HG03565 (cell line): ENCODE measurements around the gene LRCH1.
"Not testable (repeated sequence)": the region's sequence is repeated elsewhere in the genome, so short reads cannot be mapped to it uniquely, and the experiment has no call there.

Experiments
- ATAC-seq: cut with Tn5 transposase; IDR thresholded peaks from one replicate; pipeline ENCODE4 v1.9.1; 2021; ENCODE audit warnings: mild to moderate bottlenecking, moderate library complexity; ENCODE audit not compliant: unreplicated experiment

The LRCH1 gene, protein sequence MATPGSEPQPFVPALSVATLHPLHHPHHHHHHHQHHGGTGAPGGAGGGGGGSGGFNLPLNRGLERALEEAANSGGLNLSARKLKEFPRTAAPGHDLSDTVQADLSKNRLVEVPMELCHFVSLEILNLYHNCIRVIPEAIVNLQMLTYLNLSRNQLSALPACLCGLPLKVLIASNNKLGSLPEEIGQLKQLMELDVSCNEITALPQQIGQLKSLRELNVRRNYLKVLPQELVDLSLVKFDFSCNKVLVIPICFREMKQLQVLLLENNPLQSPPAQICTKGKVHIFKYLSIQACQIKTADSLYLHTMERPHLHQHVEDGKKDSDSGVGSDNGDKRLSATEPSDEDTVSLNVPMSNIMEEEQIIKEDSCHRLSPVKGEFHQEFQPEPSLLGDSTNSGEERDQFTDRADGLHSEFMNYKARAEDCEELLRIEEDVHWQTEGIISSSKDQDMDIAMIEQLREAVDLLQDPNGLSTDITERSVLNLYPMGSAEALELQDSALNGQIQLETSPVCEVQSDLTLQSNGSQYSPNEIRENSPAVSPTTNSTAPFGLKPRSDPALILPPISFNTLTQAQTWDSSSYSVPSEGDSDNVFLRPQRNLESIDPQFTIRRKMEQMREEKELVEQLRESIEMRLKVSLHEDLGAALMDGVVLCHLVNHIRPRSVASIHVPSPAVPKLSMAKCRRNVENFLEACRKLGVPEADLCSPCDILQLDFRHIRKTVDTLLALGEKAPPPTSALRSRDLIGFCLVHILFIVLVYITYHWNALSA

GRCh38 chr13:46552889-46553520, at the start of gene LRCH1:
LRCH1 (plus strand) TSS chr13:46553170; CDS start chr13:46553397, 227 bp downstream.
- ATAC-seq, result no peak

- ATAC-seq, result no peak
Observed at GRCh38 chr13:46504036-46504435, 48.9 kb upstream of the LRCH1 start.

DNA sequence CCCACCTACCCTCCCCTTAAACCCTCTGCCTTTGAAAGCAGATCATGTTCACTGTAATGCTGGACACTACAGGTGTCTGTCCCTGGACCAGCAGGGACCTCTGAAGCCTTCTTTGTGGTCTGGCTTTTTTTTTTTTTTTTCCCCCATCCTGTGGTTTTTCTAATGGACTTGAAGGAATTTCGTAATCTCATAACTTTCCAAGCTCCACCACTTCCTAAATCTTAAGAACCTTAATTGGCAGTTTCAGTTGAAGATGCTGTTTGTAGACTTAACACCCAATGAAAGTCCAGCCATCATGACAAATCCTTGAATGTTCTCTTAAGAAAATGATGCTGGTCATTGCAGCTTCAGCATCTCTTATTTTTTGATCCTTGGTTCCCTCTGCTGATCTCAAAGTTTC, 45.0 kb upstream of the LRCH1 start:
- no peak for ATAC-seq

DNA sequence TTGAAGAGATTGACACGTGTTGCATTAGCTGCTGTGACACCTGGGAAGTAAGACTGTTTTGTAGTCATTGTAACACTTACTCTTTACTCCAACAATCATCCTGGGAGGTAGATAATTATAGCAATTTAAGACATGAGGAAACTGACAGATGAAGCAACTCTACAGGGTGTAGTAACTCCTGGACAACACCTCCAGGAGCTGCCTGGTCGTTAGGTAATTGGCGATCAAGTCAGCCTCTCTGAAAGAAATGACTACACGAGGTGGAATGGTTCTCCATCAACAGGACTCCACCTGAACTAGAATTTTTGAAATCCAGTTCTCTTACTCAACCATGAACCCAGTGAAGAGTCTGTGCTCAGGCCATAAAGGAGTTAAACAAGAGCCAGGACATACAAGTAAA, 43.0 kb upstream of the LRCH1 start:
- no peak for ATAC-seq

DNA sequence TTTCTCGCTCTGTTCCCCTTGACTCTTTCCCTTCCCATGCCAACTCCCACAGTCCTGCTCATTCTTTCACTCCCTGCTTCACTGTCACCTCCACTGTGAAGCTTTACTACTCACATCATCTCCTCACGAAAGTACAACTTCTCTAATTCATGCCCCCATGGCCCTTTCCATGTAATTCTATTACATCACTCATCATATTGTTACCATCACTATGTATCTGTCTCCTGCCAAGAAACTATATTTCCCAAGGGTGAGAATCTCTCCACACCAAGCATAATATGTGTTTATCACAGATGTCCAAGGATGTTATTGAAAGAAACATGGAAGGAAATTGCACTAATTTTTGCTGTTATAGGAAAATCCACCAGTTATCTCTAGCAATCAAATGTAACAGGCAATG, 37.2 kb upstream of the LRCH1 start:
- no peak for ATAC-seq

GRCh38 chr13:46516599-46517338, 36.2 kb upstream of the LRCH1 start:
- ATAC-seq, result no peak

GRCh38 chr13:46517748-46518147, 35.2 kb upstream of the LRCH1 start:
- not testable (repeated sequence) for ATAC-seq

DNA sequence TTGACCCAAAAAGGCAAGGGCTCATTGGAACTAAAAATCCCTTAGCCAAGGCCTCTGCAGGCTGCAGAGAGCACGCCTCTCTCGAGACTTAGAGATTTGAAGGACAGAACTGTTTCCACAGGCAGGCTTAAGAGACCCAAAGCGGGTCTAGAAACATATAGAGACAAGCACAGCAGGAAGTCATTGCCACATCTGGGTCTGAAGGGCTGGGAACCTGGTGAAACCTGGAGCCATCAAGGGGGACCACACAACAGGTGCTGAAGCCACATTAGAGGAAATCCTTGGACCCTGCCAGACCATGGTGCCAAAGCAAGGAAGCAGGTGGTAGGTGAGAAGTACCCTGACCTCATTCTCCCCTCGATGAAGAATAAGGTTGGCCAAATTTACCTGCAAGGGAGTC, 33.8 kb upstream of the LRCH1 start:
- ATAC-seq, result no peak

- ATAC-seq, result no peak
Observed at GRCh38 chr13:46520166-46520565, 32.8 kb upstream of the LRCH1 start.

DNA sequence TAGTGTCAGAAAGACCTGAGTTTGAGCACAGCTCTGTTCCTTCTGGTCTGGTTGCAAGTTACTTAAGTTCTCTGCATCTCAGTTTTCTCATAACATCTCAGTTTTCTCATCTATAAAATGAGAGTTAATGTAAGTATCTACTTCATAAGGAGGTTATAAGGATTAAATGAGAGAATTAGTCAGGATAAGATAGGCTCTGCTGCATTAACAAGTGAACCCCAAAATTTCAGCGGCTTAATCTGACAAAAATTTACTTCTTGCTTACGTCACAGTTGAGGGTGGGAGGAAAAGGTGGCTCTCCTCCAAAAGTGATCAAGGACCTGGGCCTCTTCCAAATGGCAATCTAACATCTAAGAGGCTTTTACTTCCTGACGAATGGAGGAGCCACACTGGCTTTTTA, 31.5 kb upstream of the LRCH1 start:
- no peak for ATAC-seq

GRCh38 chr13:46521921-46522747, 30.8 kb upstream of the LRCH1 start:
- no peak for ATAC-seq

DNA sequence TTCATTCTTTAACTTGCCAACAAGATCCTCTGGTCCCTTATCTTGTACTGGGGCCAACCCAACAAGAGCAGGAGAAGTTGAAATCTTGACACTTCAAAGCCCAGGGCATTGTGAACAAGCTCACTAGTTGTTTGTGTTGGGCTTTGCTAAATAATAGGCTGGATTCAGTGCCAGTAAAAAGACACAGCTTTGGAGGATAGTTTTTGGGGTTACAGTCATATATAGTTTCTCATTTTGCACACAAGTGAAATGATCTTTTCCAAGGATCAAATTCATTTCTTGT, 30.3 kb upstream of the LRCH1 start:
- no peak for ATAC-seq

DNA sequence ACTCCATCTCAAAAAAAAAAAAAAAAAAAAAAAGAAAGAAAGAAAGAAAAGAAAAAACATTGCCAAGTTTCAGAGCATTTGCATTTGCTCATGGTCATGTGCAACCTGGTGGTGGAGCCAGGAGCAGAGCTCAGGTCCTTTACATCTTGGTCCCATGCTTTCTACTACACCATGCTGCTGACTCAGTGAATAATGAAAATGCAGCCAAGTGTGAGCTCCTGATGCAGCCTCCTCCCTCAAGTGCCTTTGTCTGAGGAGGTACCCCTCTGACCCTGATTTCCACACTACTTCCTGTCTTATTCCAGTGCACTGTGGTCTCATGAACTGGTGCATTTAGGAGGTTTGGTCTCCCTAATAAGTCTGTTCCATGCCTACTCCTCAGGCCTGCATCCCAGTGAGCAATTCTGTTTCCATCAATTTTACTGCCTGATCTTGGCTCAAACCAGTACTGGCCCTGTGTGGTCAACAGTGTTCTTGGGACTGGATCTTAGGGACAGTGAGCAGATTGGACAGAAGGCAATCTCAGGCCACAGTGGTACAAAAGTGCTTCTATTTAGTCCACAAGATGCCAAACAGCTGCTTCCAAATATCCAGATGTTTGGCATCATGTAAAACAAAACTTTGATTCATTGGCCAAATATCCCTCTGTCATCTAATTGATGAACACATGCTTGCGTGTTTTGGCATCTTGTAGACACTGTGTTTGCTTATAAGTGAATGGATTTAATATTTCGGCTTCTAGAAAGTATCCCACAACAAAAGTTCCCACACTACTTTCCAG, 28.8 kb upstream of the LRCH1 start:
- no peak for ATAC-seq

DNA sequence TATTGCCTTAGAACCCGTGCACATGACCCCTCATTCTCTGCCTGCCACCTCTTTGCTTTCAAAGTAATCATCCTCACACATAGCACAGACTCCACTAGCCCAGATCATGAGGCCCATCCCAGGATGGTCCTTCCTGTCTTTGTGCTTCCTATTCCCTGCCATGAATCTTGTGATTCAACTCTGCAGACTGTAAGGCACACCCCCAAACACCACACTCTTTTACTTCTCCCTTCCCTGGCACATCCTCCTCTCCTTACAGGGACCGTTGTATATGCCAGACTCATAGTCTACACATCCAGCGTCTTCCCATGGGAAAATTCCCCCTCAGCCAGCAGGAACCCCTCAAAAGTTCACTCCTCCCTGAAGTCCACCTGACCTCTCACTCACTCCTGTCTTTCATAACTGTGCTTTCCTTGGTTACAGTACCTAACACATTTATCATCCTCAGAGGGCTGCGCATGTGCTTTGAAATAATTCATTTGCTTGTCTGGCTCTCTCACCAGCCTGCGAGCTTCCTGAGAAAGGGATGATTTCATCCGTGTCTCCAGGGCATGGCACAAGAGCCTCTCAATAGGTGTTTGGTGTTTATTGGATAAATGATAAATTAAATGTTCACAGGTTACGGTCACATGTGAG, 26.8 kb upstream of the LRCH1 start:
- ATAC-seq, result no peak

DNA sequence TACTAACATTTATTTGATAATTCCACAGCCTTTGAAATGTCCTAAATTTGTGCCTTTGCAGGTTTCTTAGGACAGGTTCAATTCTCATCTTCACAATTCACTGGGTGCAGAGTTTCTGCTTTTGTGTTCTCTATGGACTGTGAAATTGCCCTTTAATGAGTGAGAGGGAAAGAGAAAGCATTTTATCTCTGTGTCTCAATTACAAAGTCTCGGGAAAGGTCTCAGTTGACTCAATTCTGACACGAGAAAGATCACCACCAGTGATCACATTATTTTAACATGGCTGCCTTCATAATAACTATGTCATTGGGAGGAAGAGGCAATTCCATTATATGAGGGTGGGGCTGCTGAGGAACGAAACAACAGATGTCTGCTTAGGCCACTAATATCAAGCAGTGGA, 26.2 kb upstream of the LRCH1 start:
- ATAC-seq, result no peak

DNA sequence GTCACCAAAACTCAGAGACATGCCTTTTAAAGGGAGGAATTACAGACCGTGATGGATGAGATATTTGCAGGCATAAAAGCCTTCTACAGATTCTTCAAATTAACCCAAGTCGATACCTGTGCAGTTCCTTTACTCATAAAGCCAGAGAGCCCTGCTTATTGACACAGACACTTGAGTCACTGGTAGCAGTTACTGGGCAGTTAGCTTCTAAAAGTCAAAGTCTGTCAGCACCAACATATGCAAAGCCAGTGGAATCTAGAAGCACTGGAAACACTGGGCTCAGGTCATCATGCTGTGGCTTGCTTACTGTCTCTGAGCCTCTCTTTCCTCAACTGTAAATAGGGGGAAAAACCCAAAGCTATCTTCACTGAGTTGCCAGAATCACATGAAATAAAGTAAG, 25.7 kb upstream of the LRCH1 start:
- no peak for ATAC-seq

DNA sequence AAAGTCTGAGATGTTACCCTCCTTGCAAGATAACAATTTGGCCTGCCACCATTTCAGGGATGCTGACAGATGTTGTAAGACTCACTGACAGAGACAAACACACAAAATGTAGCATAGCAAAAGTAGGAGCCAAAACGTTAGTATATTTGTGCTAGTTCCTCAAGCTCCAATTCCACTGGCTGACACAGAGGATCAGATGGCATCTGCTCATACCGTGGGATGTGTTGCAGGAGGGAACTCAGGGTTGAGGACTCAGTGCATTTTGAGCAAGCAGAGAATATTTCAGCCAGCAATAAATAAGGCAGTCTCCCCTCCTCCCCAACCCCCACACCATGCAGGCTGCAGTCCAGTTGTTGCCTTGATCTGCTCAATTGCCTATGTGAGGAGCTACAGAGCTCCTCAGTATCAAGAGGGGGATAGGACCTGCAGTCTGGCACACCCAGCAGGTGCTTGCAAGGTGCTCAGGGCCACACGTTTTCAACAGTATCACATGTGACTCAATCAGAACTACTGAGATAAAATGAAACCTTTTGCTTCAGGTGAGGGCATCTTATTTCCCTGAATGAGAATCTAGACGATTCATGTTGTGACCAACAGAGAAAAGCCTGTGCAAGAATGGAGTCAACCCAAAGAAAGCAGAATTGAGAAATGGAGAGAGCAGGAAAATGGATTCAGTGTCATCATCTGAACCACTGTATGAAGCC, 23.6 kb upstream of the LRCH1 start:
- ATAC-seq, result no peak

GRCh38 chr13:46530084-46530935, 22.7 kb upstream of the LRCH1 start:
- ATAC-seq, result no peak
